Activated B cell treated with CpG ODN at 0.5 μM for 24 hours (primary cell): ENCODE data around the gene TPRX2. TPM values are rescaled to one million over a fixed set of nuclear protein-coding genes. Genes with fewer than 3 reads are reported as not detected.

Source experiments
- ATAC-seq: fragments of 200-7000 bp; cut with Tn5 transposase; one replicate; pipeline ENCODE4 v1.10.0; 2021; ENCODE audit warnings: low read depth, mild to moderate bottlenecking, moderate library complexity
- CTCF ChIA-PET: fragments of 350-600 bp; sonication (Branson Sonifier 250); formaldehyde crosslinking; loops from one replicate; lab custom pipeline; 2021; ENCODE audit warnings: antibody characterized with exemption; lab: Charles Lee
- POLR2A ChIA-PET: fragments of 350-600 bp; sonication (Branson Sonifier 250); formaldehyde crosslinking; loops from one replicate; lab custom pipeline; 2021; ENCODE audit warnings: antibody characterized with exemption; lab: Charles Lee
- DNase-seq: peaks from one replicate; pipeline ENCODE4 v3.0.0; 2022
- H3K27ac Mint-ChIP-seq: one replicate; pipeline ENCODE4 v1.8.0; 2020; ENCODE audit warnings: mixed read lengths
- H3K27me3 Mint-ChIP-seq: one replicate; pipeline ENCODE4 v1.8.0; 2021; ENCODE audit warnings: mixed read lengths
- H3K36me3 Mint-ChIP-seq: one replicate; pipeline ENCODE4 v1.8.0; 2021; ENCODE audit warnings: low read depth, mixed read lengths
- H3K4me1 Mint-ChIP-seq: one replicate; pipeline ENCODE4 v1.8.0; 2021; ENCODE audit warnings: mixed read lengths
- H3K4me3 Mint-ChIP-seq: one replicate; pipeline ENCODE4 v1.8.0; 2020; ENCODE audit warnings: mild to moderate bottlenecking, mixed read lengths
- H3K9me3 Mint-ChIP-seq: one replicate; pipeline ENCODE4 v1.8.0; 2020; ENCODE audit warnings: mixed read lengths
- CTCF ChIP-seq: fragments of 200-600 bp; IDR thresholded peaks from one replicate; pipeline ENCODE4 v1.8.0; 2022; ENCODE audit warnings: antibody characterized with exemption, mild to moderate bottlenecking
- intact Hi-C: fragments of 100-400 bp; cut with micrococcal nuclease; formaldehyde crosslinking; loops from one replicate; pipeline ENCODE4 v1.15.1; 2024
- total RNA-seq: library from RNA; stranded (reverse); gene quantifications from 2 replicates; pipeline ENCODE4 v1.2.3, GENCODE V29; 2022

The TPRX2 gene
- total RNA-seq, 1 donor from 2014 or later: not detected

- POLR2A ChIA-PET: no interaction called here
- no peaks in the 10 kb centered on the region for H3K36me3 Mint-ChIP-seq
- H3K9me3 Mint-ChIP-seq: no peaks in the 10 kb centered on the region
- CTCF ChIA-PET: no interaction called here
- H3K4me3 Mint-ChIP-seq: no peak overlapping the region
- TF ChIP-seq CTCF: no peak
- DNase-seq: no peak
- no peak for ATAC-seq
- peaks cover 2% of the 10 kb centered on the region for H3K27me3 Mint-ChIP-seq
- H3K27ac Mint-ChIP-seq: no peak overlapping the region
- H3K4me1 Mint-ChIP-seq: no peaks in the 10 kb centered on the region
- intact Hi-C loops: no loop called here
Observed at GRCh38 chr19:47836038-47836437, 23.0 kb upstream of the TPRX2 start.

GRCh38 chr19:47839411-47839810 lies 19.6 kb upstream of the TPRX2 start:
- H3K9me3 Mint-ChIP-seq: no peaks in the 10 kb centered on the region
- DNase-seq (no peak), ATAC-seq (no peak)
- intact Hi-C loops: no loop called here
- no peak for TF ChIP-seq CTCF
- H3K27ac Mint-ChIP-seq: no peak overlapping the region
- ChIA-PET CTCF (no interaction called here), POLR2A (no interaction called here)
- peaks cover 12% of the 10 kb centered on the region for H3K27me3 Mint-ChIP-seq
- H3K4me3 Mint-ChIP-seq: no peak overlapping the region
- H3K4me1 Mint-ChIP-seq: no peaks in the 10 kb centered on the region
- H3K36me3 Mint-ChIP-seq: no peaks in the 10 kb centered on the region

GRCh38 chr19:47839913-47840312 lies 19.1 kb upstream of the TPRX2 start:
- no peak for DNase-seq
- CTCF ChIA-PET: interaction anchor here (0.6 kb wide), 1 partner anchor 35 kb away, joined by 3 read pairs; no protein-coding TSS in a partner anchor
- ATAC-seq: no peak
- no peaks in the 10 kb centered on the region for H3K4me1 Mint-ChIP-seq
- H3K4me3 Mint-ChIP-seq: no peak overlapping the region
- TF ChIP-seq CTCF: no peak
- H3K36me3 Mint-ChIP-seq: no peaks in the 10 kb centered on the region
- peaks cover 12% of the 10 kb centered on the region for H3K27me3 Mint-ChIP-seq
- H3K27ac Mint-ChIP-seq: no peak overlapping the region
- POLR2A ChIA-PET: no interaction called here
- intact Hi-C loops: no loop called here
- no peaks in the 10 kb centered on the region for H3K9me3 Mint-ChIP-seq

- H3K27ac Mint-ChIP-seq: no peak overlapping the region
- H3K9me3 Mint-ChIP-seq: no peaks in the 10 kb centered on the region
- ChIA-PET POLR2A (no interaction called here), CTCF (no interaction called here)
- intact Hi-C loops: no loop called here
- DNase-seq (no peak), ATAC-seq (no peak)
- H3K4me3 Mint-ChIP-seq: no peak overlapping the region
- peaks cover 19% of the 10 kb centered on the region for H3K27me3 Mint-ChIP-seq
- H3K4me1 Mint-ChIP-seq: no peaks in the 10 kb centered on the region
- H3K36me3 Mint-ChIP-seq: no peaks in the 10 kb centered on the region
- no peak for TF ChIP-seq CTCF
Observed at GRCh38 chr19:47842941-47843340, 16.1 kb upstream of the TPRX2 start.

GRCh38 chr19:47848425-47848822 lies 10.6 kb upstream of the TPRX2 start:
- H3K4me1 Mint-ChIP-seq: no peaks in the 10 kb centered on the region
- H3K36me3 Mint-ChIP-seq: no peaks in the 10 kb centered on the region
- no peak overlapping the region for H3K27ac Mint-ChIP-seq
- no peak overlapping the region for H3K4me3 Mint-ChIP-seq
- intact Hi-C loops: no loop called here
- peaks cover 34% of the 10 kb centered on the region for H3K27me3 Mint-ChIP-seq
- TF ChIP-seq CTCF: no peak
- H3K9me3 Mint-ChIP-seq: no peaks in the 10 kb centered on the region
- no peak for ATAC-seq
- no peak for DNase-seq
- ChIA-PET CTCF (no interaction called here), POLR2A (no interaction called here)
